Measurements from ENCODE around the gene PTGES.
"Not testable (repeated sequence)": the region's sequence is repeated elsewhere in the genome, so short reads cannot be mapped to it uniquely, and the experiment has no call there.

Gene PTGES

GRCh38 chr9:129752900-129753729 lies at the start of gene PTGES:
TSS of gene PTGES (minus strand) at chr9:129753042. CDS start at chr9:129753012, 30 bp downstream.
- DNase-seq = peak; percentile 57

- no peak for DNase-seq
Measured at GRCh38 chr9:129801504-129801903, 48.7 kb upstream of the PTGES start.

- DNase-seq = no peak
Measured at GRCh38 chr9:129798973-129799372, 46.1 kb upstream of the PTGES start.

GRCh38 chr9:129796029-129796428 lies 43.2 kb upstream of the PTGES start:
- not testable (repeated sequence) for DNase-seq

GRCh38 chr9:129794549-129794948 lies 41.7 kb upstream of the PTGES start:
- DNase-seq = no peak

GRCh38 chr9:129786481-129786880 lies 33.6 kb upstream of the PTGES start:
- DNase-seq = no peak

- no peak for DNase-seq
Measured at GRCh38 chr9:129785866-129786265, 33.0 kb upstream of the PTGES start.

- not testable (repeated sequence) for DNase-seq
Measured at GRCh38 chr9:129784970-129785369, 32.1 kb upstream of the PTGES start.

- DNase-seq = peak; percentile 55
Measured at GRCh38 chr9:129783516-129784361, 30.9 kb upstream of the PTGES start.

GRCh38 chr9:129781981-129782380 lies 29.1 kb upstream of the PTGES start:
- DNase-seq = no peak

- no peak for DNase-seq
Measured at GRCh38 chr9:129781131-129781530, 28.3 kb upstream of the PTGES start.

- no peak for DNase-seq
Measured at GRCh38 chr9:129779560-129780190, 26.8 kb upstream of the PTGES start.

- DNase-seq = no peak
Measured at GRCh38 chr9:129778469-129778868, 25.6 kb upstream of the PTGES start.

GRCh38 chr9:129777769-129778130 lies 24.9 kb upstream of the PTGES start:
- no peak for DNase-seq

GRCh38 chr9:129776938-129777768 lies 24.3 kb upstream of the PTGES start:
- peak; percentile 96 for DNase-seq

GRCh38 chr9:129776566-129776937 lies 23.7 kb upstream of the PTGES start:
- DNase-seq = no peak

- DNase-seq = not testable (repeated sequence)
Measured at GRCh38 chr9:129776096-129776495, 23.3 kb upstream of the PTGES start.

GRCh38 chr9:129775448-129775798 lies 22.6 kb upstream of the PTGES start:
- no peak for DNase-seq

- no peak for DNase-seq
Measured at GRCh38 chr9:129774791-129775447, 22.1 kb upstream of the PTGES start.

GRCh38 chr9:129773262-129774048 lies 20.6 kb upstream of the PTGES start:
- no peak for DNase-seq

GRCh38 chr9:129770741-129771140 lies 17.9 kb upstream of the PTGES start:
- no peak for DNase-seq

Measured in amniotic stem cell (primary cell).